Stimulated activated naive CD4-positive, alpha-beta T cell (primary cell): ENCODE results near the gene USP28.
A peak's percentile ranks its signal among the peaks of the same experiment; 100 is the strongest.

Experiments
- DNase-seq, 6 experiments: peaks; one replicate each; lab custom pipeline; 2025; lab: John Stamatoyannopoulos, UW

The USP28 gene

GRCh38 chr11:113876798-113877669 lies 1.7 kb upstream of the USP28 start:
- DNase-seq, result peak in 1 of 6 experiments; percentile 6

- DNase-seq, result peak in 1 of 6 experiments; percentile 13
Observed at GRCh38 chr11:113876074-113876797, 864 bp upstream of the USP28 start.

- DNase-seq, result peak in 3 of 6 experiments; percentile 21 to 67 (median 67)
Observed at GRCh38 chr11:113874581-113875233, 665 bp downstream of the USP28 start.

GRCh38 chr11:113874096-113874495 lies 1.3 kb downstream of the USP28 start:
- DNase-seq, result no peak

- no peak for DNase-seq
Observed at GRCh38 chr11:113873236-113873626, 2.1 kb downstream of the USP28 start.

- no peak for DNase-seq
Observed at GRCh38 chr11:113871336-113871735, 4.0 kb downstream of the USP28 start.

- DNase-seq, result no peak
Observed at GRCh38 chr11:113867843-113868503, 7.4 kb downstream of the USP28 start.

DNA sequence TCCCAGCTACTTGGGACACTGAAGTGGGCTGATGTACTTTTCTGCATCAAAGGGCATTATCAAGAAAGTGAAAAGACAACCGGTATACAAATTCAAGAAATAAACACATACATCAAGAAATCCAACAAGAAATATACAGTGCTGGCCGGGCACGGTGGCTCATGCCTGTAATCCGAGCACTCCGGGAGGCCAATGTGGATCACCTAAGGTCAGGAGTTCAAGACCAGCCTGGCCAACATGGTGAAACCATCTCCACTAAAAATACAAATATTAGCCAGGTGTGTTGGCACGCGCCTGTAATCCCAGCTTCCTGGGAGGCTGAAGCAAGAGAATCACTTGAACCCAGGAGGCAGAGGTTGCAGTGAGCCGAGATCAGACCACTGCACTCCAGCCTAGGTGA lies 9.5 kb downstream of the USP28 start:
- no peak for DNase-seq

DNA sequence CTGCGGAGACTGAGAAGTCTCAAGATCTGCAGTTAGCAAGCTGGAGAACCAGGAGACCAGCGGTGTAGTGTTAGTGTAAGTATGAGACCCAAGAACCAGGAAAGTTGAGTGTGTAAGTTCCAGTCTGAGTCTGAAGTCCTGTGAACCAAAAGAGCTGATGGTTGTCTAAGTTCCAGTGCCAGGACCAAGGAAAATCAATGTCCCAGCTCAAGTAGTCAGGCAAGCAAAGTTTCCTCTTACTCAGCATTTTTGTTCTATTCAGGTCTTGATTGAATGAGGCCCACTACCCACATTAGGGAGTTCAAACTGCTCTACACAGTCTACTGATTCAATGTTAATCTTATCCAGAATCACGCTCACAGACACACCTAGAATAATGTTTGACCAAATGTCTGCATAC lies 11.0 kb downstream of the USP28 start:
- no peak for DNase-seq

- DNase-seq, result no peak
Observed at GRCh38 chr11:113862435-113862834, 12.9 kb downstream of the USP28 start.

DNA sequence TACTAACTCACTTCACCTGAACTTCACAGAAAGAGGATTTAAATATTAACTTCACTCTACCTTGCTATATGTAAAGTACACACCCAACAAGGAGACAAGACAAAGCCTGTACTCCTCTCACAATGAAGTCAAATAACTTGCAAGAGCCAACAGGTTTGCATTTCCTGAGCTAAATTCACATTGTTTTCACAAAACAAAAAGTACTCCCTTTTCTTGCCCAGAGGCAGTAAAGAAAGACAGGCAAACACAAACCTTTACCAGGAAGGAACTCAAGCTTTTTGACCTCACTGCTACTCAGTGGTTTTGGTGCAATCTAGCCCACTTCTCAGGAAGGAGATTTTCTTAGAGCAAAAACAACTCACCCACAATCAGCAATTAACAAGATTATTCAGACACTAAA lies 15.7 kb downstream of the USP28 start:
- no peak for DNase-seq

DNA sequence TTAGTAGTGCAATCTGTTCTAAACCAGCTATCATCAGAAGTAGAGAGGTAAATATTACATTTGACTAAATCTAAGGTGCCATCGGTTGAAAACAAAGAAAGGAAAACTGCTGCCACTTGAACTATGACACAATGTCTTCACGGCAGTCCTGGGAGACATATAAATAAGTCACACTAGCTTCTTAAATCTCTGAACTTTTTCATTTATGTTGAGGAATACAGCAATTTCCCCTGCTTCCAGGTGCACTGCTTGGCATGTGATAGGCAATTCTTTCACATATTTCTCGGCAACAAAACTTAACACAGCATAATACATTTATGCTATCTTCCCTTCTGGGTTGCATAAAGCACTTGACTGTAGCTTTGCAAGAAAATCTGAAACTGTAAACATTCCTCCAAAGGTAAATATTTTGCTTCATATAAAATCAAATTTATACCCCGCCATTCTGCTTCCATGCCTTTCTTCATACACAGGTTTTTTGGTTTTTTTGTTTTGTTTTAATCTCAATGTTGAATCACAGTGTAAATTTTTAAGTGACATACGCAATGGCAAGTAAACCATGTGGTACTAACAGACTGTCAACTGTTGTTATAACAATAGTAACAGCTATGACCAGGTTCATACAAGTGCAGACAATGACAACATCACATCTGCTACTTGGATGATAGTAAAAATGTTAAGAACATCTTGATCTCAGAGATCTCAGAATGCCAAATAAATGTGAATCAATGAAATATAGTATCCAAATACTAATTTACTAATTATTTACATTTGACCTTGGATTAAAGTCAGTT lies 18.2 kb downstream of the USP28 start:
- DNase-seq, result no peak

DNA sequence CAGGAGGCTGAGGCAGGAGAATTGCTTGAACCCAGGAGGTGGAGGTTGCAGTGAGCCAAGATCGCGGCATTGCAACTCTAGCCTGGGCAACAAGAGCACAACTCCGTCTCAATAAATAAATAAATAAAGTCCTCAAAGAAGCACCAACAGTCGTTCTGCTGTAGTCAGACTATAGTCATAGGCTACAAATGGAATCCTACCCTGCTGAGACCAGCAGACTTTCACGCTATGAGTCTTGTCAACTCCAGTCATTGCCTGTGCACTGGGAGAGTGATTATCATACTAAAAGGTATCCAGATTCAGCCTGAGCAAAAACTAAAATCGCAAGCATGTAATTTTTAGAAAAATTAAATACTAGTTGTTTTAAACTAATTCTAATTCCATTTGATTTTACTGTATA lies 19.6 kb downstream of the USP28 start:
- DNase-seq, result no peak

- DNase-seq, result no peak
Observed at GRCh38 chr11:113850188-113850587, 25.2 kb downstream of the USP28 start.

DNA sequence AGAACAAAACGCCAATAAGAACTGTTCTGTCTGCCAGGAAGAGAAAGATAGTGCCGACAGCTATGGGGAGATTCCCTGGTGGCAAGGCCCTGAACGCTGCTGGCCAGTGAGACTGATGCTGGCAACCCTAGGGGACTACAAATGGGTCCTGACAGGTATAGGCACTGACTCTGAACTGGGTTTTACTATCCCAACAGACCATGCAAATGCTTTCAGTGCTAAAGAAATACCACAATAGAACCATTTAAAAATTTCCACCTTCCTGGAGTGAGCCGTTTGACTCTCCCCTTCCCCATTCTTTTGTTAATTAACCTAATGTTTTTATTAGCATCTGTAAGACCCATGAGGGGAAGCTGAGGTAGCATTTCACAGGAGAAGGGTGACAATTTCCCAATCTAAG lies 25.7 kb downstream of the USP28 start:
- no peak for DNase-seq

DNA sequence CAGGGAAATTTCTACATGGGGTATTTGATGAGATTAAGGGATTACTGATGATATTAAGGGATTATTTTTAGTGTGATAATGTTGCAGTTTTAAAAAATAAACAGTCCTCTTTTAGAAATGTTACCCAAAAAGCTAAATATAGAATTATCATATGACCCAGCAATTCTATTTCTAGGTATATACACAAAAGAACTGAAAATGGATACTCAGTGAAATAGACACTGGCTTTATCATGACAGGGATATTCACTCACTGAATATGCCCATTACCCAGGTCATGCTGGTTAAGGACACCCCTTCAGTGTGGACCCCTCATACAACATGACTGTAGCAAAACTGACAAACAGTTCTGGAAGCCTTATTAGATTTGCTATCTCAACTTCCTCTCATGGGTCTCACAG lies 27.8 kb downstream of the USP28 start:
- DNase-seq, result no peak

DNA sequence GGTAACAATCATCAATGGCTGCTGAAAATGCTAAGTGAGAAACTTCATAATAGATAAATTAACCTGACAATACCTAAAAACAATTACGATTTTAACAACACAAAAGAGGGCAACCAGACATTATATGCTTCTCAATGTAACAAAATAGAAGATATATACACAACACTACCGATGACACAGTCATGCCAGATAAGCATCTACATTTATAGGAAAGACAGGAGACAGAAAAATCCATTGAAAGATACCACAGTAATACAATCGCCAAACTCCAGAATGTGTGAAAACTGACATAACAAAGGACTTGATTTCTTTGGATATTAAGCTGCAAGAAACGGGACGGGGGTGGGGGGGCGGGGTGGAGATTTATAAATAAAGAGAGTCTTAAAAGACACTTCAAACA lies 28.3 kb downstream of the USP28 start:
- no peak for DNase-seq

DNA sequence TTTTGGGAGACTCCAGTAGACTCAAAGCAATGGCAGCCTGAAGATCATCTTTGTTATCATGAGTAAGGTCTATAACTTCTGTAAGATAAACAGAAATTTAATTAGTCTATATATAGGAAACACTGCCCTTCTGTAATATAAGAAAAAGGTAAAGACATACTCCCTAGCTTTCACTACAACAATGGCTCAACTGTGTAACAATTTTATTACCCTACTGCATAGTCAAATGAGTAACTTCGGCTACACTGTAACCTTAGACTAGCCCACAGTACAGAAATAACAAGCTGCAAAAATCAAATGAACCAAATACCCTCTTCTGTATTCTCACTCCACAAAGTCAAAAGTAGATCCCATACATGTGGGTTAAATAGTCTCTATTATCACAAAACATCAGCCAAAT lies 33.7 kb downstream of the USP28 start:
- no peak for DNase-seq

DNA sequence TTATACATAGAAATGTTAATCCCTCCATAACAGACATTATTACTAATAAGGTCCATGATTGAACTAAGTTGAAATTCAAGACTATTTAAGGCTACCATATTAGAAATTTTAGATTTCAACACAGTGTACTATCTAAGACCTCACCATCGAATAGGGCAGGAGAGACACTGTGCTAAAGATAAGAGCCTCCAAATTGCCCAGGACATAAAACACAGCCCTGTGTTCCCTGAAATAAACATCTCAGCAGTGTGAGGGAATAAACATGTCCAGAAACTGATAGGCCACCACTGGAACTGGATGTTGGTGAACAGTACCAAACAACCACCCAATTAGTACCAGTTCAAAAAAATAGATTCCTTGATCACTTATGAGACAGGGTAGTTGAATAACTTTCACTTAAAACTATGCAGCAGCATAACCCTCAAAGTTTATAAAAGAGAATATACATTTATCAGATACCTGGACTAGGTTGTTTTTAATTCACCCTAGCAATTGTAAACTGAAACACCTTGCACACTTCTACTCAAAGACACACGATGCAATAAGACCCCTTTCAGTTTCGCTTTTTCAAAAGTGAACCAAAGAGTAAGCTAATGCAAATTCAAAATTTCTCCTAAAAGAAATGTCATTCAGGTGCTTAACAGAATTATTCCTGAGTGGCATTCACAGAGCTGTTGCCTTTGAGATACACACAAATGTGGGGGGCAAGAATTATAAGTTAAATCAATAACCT lies 34.3 kb downstream of the USP28 start:
- no peak for DNase-seq

DNA sequence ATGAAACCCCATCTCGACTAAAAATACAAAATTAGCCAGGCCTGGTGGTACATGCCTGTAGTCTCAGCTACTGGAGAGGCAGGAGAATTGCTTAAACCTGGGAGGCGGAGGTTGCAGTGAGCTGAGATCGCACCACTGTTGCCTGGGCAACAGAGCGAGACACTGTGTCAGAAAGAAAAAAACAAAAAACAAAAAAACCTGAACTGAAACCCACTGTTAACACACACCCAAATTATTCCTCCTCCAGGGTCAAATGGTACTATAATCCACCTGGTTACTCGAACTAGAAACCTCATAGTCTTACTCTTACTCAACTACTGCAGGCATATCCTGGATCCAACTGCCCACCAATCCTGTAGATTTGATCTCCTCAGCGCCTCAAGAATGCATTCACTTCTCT lies 35.5 kb downstream of the USP28 start:
- DNase-seq, result no peak

DNA sequence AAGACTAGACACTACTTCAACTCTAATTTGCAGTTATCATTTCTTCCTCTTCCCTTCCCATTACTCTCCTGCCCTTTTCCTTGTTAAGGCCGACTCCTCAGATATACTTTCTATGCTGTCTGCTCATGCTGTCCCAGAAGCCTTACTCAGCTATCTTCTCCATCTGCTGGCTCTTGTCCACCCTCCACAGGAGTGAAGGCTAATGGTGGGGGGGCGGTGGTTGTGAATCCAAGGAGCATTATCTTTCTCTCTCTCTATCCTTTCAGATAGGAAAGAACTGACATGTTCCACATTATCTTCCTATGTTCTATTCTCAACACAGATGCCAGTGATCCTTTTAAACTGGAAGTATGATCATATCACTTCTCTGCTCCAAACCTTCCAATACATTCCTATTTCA lies 37.4 kb downstream of the USP28 start:
- no peak for DNase-seq
